ENCODE measurements around the gene TNC. TPM values are rescaled to one million over a fixed set of nuclear protein-coding genes. Genes with fewer than 3 reads are reported as not detected.

The TNC gene
- total RNA-seq, 1 donor from 2014 or later: 18.7 TPM

GRCh38 chr9:115127191-115127817, 9.3 kb upstream of the TNC start:
- no peak overlapping the region for H3K27ac ChIP-seq
- no peaks in the 10 kb centered on the region for H3K36me3 ChIP-seq
- peaks cover 10% of the 10 kb centered on the region for H3K4me1 ChIP-seq
- H3K27me3 ChIP-seq: no peaks in the 10 kb centered on the region
- H3K9me3 ChIP-seq: no peaks in the 10 kb centered on the region
- intact Hi-C loops (cut with DNase I): no loop called here
- no peak overlapping the region for H3K4me3 ChIP-seq
- no peak for TF ChIP-seq CTCF (IDR thresholded peaks at IDR 0.05)
- peak in 1 of 2 donors; percentile 23 for TF ChIP-seq POLR2AphosphoS5 (IDR thresholded peaks at IDR 0.05; ENCODE audit: insufficient read depth in 1 of 2, low read depth in 1 of 2)
- DNase-seq (ENCODE audit: extremely low spot score in 2 of 2): no peak

- H3K4me3 ChIP-seq: no peak overlapping the region
- H3K36me3 ChIP-seq: no peaks in the 10 kb centered on the region
- H3K9me3 ChIP-seq: no peaks in the 10 kb centered on the region
- peaks cover 7% of the 10 kb centered on the region for H3K4me1 ChIP-seq
- H3K27ac ChIP-seq: no peak overlapping the region
- no peak for DNase-seq (ENCODE audit: extremely low spot score in 2 of 2)
- TF ChIP-seq CTCF (IDR thresholded peaks at IDR 0.05) (no peak), POLR2A (IDR thresholded peaks at IDR 0.05) (no peak), POLR2AphosphoS5 (IDR thresholded peaks at IDR 0.05; ENCODE audit: insufficient read depth in 1 of 2, low read depth in 1 of 2) (no peak)
- intact Hi-C loops (cut with DNase I): no loop called here
- H3K27me3 ChIP-seq: no peaks in the 10 kb centered on the region
Measured at GRCh38 chr9:115126404-115126803, 8.4 kb upstream of the TNC start.

- intact Hi-C loops (cut with DNase I): no loop called here
- TF ChIP-seq POLR2AphosphoS5 (IDR thresholded peaks at IDR 0.05; ENCODE audit: insufficient read depth in 1 of 2, low read depth in 1 of 2) (no peak), CTCF (IDR thresholded peaks at IDR 0.05) (no peak), POLR2A (IDR thresholded peaks at IDR 0.05) (no peak)
- no peaks in the 10 kb centered on the region for H3K27me3 ChIP-seq
Measured at GRCh38 chr9:115122937-115123336, 5.0 kb upstream of the TNC start.

GRCh38 chr9:115121181-115121580, 3.2 kb upstream of the TNC start:
- Histone ChIP-seq H3K27me3 (no peaks in the 10 kb centered on the region), H3K9me3 (no peaks in the 10 kb centered on the region), H3K4me3 (no peak overlapping the region), H3K4me1 (peaks cover 42% of the 10 kb centered on the region), H3K36me3 (no peaks in the 10 kb centered on the region), H3K27ac (no peak overlapping the region)
- intact Hi-C loops (cut with DNase I): no loop called here
- no peak for DNase-seq (ENCODE audit: extremely low spot score in 2 of 2)
- TF ChIP-seq POLR2A (IDR thresholded peaks at IDR 0.05) (no peak), POLR2AphosphoS5 (IDR thresholded peaks at IDR 0.05; ENCODE audit: insufficient read depth in 1 of 2, low read depth in 1 of 2) (no peak), CTCF (IDR thresholded peaks at IDR 0.05) (no peak)

More at GRCh38 chr9:115122937-115123336, 5.0 kb upstream of the TNC start:
- no peak overlapping the region for H3K27ac ChIP-seq
- peaks cover 33% of the 10 kb centered on the region for H3K4me1 ChIP-seq
- H3K36me3 ChIP-seq: no peaks in the 10 kb centered on the region
- no peaks in the 10 kb centered on the region for H3K9me3 ChIP-seq
- no peak for DNase-seq (ENCODE audit: extremely low spot score in 2 of 2)
- H3K4me3 ChIP-seq: no peak overlapping the region

GRCh38 chr9:115118879-115119218, 892 bp upstream of the TNC start:
- Histone ChIP-seq H3K27ac (peak overlapping the region; percentile 72), H3K9me3 (no peaks in the 10 kb centered on the region), H3K4me3 (peak overlapping the region; percentile 37 to 41), H3K27me3 (no peaks in the 10 kb centered on the region), H3K36me3 (no peaks in the 10 kb centered on the region), H3K4me1 (peaks cover 47% of the 10 kb centered on the region)
- intact Hi-C loops (cut with DNase I): no loop called here
- no peak for TF ChIP-seq CTCF (IDR thresholded peaks at IDR 0.05)
- no peak for TF ChIP-seq POLR2A (IDR thresholded peaks at IDR 0.05)
- TF ChIP-seq POLR2AphosphoS5 (IDR thresholded peaks at IDR 0.05; ENCODE audit: insufficient read depth in 1 of 2, low read depth in 1 of 2): peak in 1 of 2 donors; percentile 34
- no peak for DNase-seq (ENCODE audit: extremely low spot score in 2 of 2)

All from vagina (tissue), 2 donors.